IMR-90 (cell line): ENCODE measurements around the gene DBP. TPM values are rescaled to one million over a fixed set of nuclear protein-coding genes. Genes with fewer than 3 reads are reported as not detected.

Experiments used
- ATAC-seq: fragments of 200-7000 bp; cut with Tn5 transposase; 2 replicates; pipeline ENCODE4 v1.9.1; 2020; ENCODE audit warnings: low read depth, mild to moderate bottlenecking, moderate library complexity
- BruUV-seq: library from RNA; stranded (reverse); fragments of 400-500 nt; replicated peaks from 2 replicates; lab custom pipeline; 2021; lab: Mats Ljungman, UMichigan
- CTCF ChIA-PET: fragments of 300-600 bp; formaldehyde crosslinking; extraction: SDS; loops from one replicate; lab custom pipeline; 2021; ENCODE audit warnings: antibody characterized with exemption; lab: Yijun Ruan, JAX
- POLR2A ChIA-PET: fragments of 300-600 bp; sonication (Branson Sonifier 250); formaldehyde crosslinking; loops from one replicate; lab custom pipeline; 2022; ENCODE audit warnings: antibody characterized with exemption; ENCODE audit not compliant: unreplicated experiment; lab: Charles Lee
- DNase-seq: peaks from one replicate; pipeline ENCODE4 v3.0.0; 2013
- H2AFZ ChIP-seq: replicated peaks from 2 replicates; pipeline ENCODE3; 2013; ENCODE audit warnings: low read length, mild to moderate bottlenecking; ENCODE audit not compliant: poor library complexity
- H2AK5ac ChIP-seq: 2 replicates; pipeline ENCODE4 v1.6.1; 2013; ENCODE audit warnings: low read depth, low read length, inconsistent platforms
- H2AK9ac ChIP-seq: replicated peaks from 2 replicates; pipeline ENCODE3; 2013; ENCODE audit warnings: mild to moderate bottlenecking, low read depth, low read length, moderate library complexity; ENCODE audit not compliant: poor library complexity
- H2BK120ac ChIP-seq: 2 replicates; pipeline ENCODE4 v1.6.1; 2013; ENCODE audit warnings: low read depth, low read length, inconsistent platforms
- H2BK15ac ChIP-seq: 3 replicates; pipeline ENCODE4 v1.6.1; 2013; ENCODE audit warnings: low read depth, low read length, inconsistent platforms
- H2BK20ac ChIP-seq: 2 replicates; pipeline ENCODE4 v1.6.1; 2013; ENCODE audit warnings: low read depth, mild to moderate bottlenecking, inconsistent platforms, low read length, moderate library complexity
- H2BK5ac ChIP-seq: 2 replicates; pipeline ENCODE4 v1.6.1; 2013; ENCODE audit warnings: mild to moderate bottlenecking, low read depth, low read length, inconsistent platforms; ENCODE audit not compliant: poor library complexity, severe bottlenecking
- H3K14ac ChIP-seq: replicated peaks from 2 replicates; pipeline ENCODE4 v1.6.1; 2013; ENCODE audit warnings: low read depth, low read length, inconsistent platforms
- H3K18ac ChIP-seq: 2 replicates; pipeline ENCODE4 v1.6.1; 2013; ENCODE audit warnings: low read depth, low read length, control low read depth
- H3K23ac ChIP-seq: 2 replicates; pipeline ENCODE4 v1.6.1; 2013; ENCODE audit warnings: low read depth, low read length, inconsistent platforms
- H3K27ac ChIP-seq: 2 replicates; pipeline ENCODE4 v1.5.1; 2013; ENCODE audit warnings: mild to moderate bottlenecking, control low read depth, low read length; ENCODE audit not compliant: insufficient read depth
- H3K27me3 ChIP-seq: 2 replicates; pipeline ENCODE4 v1.6.1; 2013; ENCODE audit warnings: low read length; ENCODE audit not compliant: control insufficient read depth, insufficient read depth
- H3K36me3 ChIP-seq: 2 replicates; pipeline ENCODE4 v1.6.1; 2013; ENCODE audit warnings: low read length, mixed read lengths; ENCODE audit not compliant: control insufficient read depth, insufficient read depth
- H3K4ac ChIP-seq: 2 replicates; pipeline ENCODE4 v1.6.1; 2013; ENCODE audit warnings: low read depth, low read length, inconsistent platforms
- H3K4me1 ChIP-seq: 2 replicates; pipeline ENCODE4 v1.6.1; 2013; ENCODE audit warnings: low read length, mixed read lengths; ENCODE audit not compliant: control insufficient read depth, insufficient read depth
- H3K4me2 ChIP-seq: 2 replicates; pipeline ENCODE4 v1.6.1; 2013; ENCODE audit warnings: low read depth, mild to moderate bottlenecking, control low read depth, low read length, moderate library complexity
- H3K4me3 ChIP-seq: 2 replicates; pipeline ENCODE4 v1.5.1; 2013; ENCODE audit warnings: low read depth, mild to moderate bottlenecking, control low read depth, low read length, moderate library complexity; ENCODE audit not compliant: insufficient read depth
- H3K56ac ChIP-seq: 2 replicates; pipeline ENCODE4 v1.6.1; 2013; ENCODE audit warnings: low read length, inconsistent platforms; ENCODE audit not compliant: insufficient read depth; ENCODE audit errors: extremely low read depth
- H3K79me1 ChIP-seq, 2 experiments: 2 replicates each; pipeline ENCODE4 v1.6.1; 2013; ENCODE audit warnings: low read length in 2 of 2, inconsistent platforms in 1 of 2, low read depth in 1 of 2
- H3K9ac ChIP-seq: 2 replicates; pipeline ENCODE4 v1.6.1; 2013; ENCODE audit warnings: low read depth, low read length, control low read depth
- H3K9me1 ChIP-seq: 2 replicates; pipeline ENCODE4 v1.6.1; 2013; ENCODE audit warnings: low read length, inconsistent platforms; ENCODE audit not compliant: insufficient read depth
- H3K9me3 ChIP-seq: 2 replicates; pipeline ENCODE4 v1.6.1; 2013; ENCODE audit warnings: low read length; ENCODE audit not compliant: control insufficient read depth, insufficient read depth
- H4K20me1 ChIP-seq: 2 replicates; pipeline ENCODE4 v1.6.1; 2013; ENCODE audit warnings: low read length, inconsistent platforms; ENCODE audit not compliant: insufficient read depth
- H4K5ac ChIP-seq: 2 replicates; pipeline ENCODE4 v1.6.1; 2013; ENCODE audit warnings: mild to moderate bottlenecking, low read depth, low read length, control low read depth
- H4K8ac ChIP-seq, 2 experiments: 2 replicates each; pipeline ENCODE4 v1.6.1; 2013; ENCODE audit warnings: low read depth in 2 of 2, low read length in 2 of 2, control low read depth in 1 of 2, inconsistent platforms in 1 of 2
- H4K91ac ChIP-seq: 2 replicates; pipeline ENCODE4 v1.6.1; 2013; ENCODE audit warnings: low read depth, low read length, inconsistent platforms; ENCODE audit not compliant: insufficient read depth
- BHLHE40 ChIP-seq: fragments of 150-350 bp; IDR thresholded peaks from 2 replicates; pipeline ENCODE4 v1.6.1; 2016; ENCODE audit warnings: mild to moderate bottlenecking, low read depth, low read length
- CHD1 ChIP-seq: IDR thresholded peaks from 2 replicates; pipeline ENCODE4 v1.6.1; 2012; ENCODE audit warnings: low read depth, low read length, improper control_type of control experiment
- FOS ChIP-seq: fragments of 150-350 bp; IDR thresholded peaks from 2 replicates; pipeline ENCODE4 v1.6.1; 2016; ENCODE audit warnings: low read depth, low read length
- MAZ ChIP-seq: IDR thresholded peaks from 2 replicates; pipeline ENCODE4 v1.6.1; 2012; ENCODE audit warnings: low read depth, mild to moderate bottlenecking, low read length, improper control_type of control experiment, moderate library complexity, borderline replicate concordance
- NFE2L2 ChIP-seq: fragments of 150-350 bp; IDR thresholded peaks from 2 replicates; pipeline ENCODE4 v1.6.1; 2016; ENCODE audit warnings: low read depth, mild to moderate bottlenecking, low read length
- POLR2A ChIP-seq: IDR thresholded peaks from 2 replicates; pipeline ENCODE4 v1.6.1; 2012; ENCODE audit warnings: mild to moderate bottlenecking, low read depth, low read length
- RAD21 ChIP-seq: IDR thresholded peaks from 2 replicates; pipeline ENCODE4 v1.6.1; 2012; ENCODE audit warnings: low read length, improper control_type of control experiment
- RCOR1 ChIP-seq: IDR thresholded peaks from 2 replicates; pipeline ENCODE4 v1.6.1; 2012; ENCODE audit warnings: mild to moderate bottlenecking, low read length, improper control_type of control experiment; ENCODE audit not compliant: insufficient replicate concordance
- RFX5 ChIP-seq: IDR thresholded peaks from 2 replicates; pipeline ENCODE4 v1.8.0; 2012; ENCODE audit warnings: low read depth, mild to moderate bottlenecking, low read length, moderate library complexity
- SMC3 ChIP-seq: fragments of 150-350 bp; IDR thresholded peaks from 2 replicates; pipeline ENCODE4 v1.6.1; 2016; ENCODE audit warnings: low read depth, mild to moderate bottlenecking, antibody characterized with exemption, low read length, moderate library complexity
- WGBS, 2 experiments: methylation state at CpG; one replicate each; pipeline versions ENCODE4 v1.1.5 to v1.1.7; 2013; ENCODE audit warnings: missing lambda C conversion rate in 2 of 2; ENCODE audit not compliant: insufficient read length in 1 of 2; ENCODE audit errors: extremely low coverage in 2 of 2; 5-methylcytosine and 5-hydroxymethylcytosine counted together
- dilution Hi-C: fragments of 300-500 bp; cut with HindIII; formaldehyde crosslinking; loops from one replicate; pipeline ENCODE4 v1.14.3; 2018; ENCODE audit warnings: low sequenced_read_pairs; ENCODE audit not compliant: unreplicated experiment
- in situ Hi-C: fragments of 300-500 bp; cut with MboI; formaldehyde crosslinking; loops from 3 replicates; pipeline ENCODE4 v1.14.3; 2019; ENCODE audit warnings: low sequenced_read_pairs, inconsistent platforms, mixed read lengths
- intact Hi-C: fragments of 100-400 bp; cut with micrococcal nuclease; formaldehyde crosslinking; loops from 2 replicates; pipeline ENCODE4 v1.10.0; 2022
- polyA plus RNA-seq, 3 experiments: library from polyadenylated mRNA; depleted of rRNA; stranded (reverse); fragments of >200 nt; gene quantifications; 2 replicates each; pipeline ENCODE4 v1.2.3, GENCODE V29; 2012; ENCODE audit warnings: low replicate concordance in 1 of 3
- total RNA-seq: library from RNA; depleted of rRNA; stranded (reverse); fragments of >200 nt; gene quantifications from 2 replicates; pipeline ENCODE4 v1.2.3, GENCODE V29; 2012
- TF ChIP-seq, protein P1 (sequence below): conservative IDR thresholded peaks from 2 replicates; pipeline ENCODE4 v1.5.1; 2012; ENCODE audit warnings: mild to moderate bottlenecking, low read depth, low read length, improper control_type of control experiment
- TF ChIP-seq, protein P2 (sequence below): fragments of 150-350 bp; IDR thresholded peaks from 2 replicates; pipeline ENCODE4 v1.6.1; 2017; ENCODE audit warnings: mild to moderate bottlenecking, antibody characterized with exemption, low read length, low read depth

DBP gene
- total and polyA plus RNA-seq, 2 of the 4 experiments (the other 2 are of a cell fraction) = 3.0 to 3.6 TPM

DNA sequence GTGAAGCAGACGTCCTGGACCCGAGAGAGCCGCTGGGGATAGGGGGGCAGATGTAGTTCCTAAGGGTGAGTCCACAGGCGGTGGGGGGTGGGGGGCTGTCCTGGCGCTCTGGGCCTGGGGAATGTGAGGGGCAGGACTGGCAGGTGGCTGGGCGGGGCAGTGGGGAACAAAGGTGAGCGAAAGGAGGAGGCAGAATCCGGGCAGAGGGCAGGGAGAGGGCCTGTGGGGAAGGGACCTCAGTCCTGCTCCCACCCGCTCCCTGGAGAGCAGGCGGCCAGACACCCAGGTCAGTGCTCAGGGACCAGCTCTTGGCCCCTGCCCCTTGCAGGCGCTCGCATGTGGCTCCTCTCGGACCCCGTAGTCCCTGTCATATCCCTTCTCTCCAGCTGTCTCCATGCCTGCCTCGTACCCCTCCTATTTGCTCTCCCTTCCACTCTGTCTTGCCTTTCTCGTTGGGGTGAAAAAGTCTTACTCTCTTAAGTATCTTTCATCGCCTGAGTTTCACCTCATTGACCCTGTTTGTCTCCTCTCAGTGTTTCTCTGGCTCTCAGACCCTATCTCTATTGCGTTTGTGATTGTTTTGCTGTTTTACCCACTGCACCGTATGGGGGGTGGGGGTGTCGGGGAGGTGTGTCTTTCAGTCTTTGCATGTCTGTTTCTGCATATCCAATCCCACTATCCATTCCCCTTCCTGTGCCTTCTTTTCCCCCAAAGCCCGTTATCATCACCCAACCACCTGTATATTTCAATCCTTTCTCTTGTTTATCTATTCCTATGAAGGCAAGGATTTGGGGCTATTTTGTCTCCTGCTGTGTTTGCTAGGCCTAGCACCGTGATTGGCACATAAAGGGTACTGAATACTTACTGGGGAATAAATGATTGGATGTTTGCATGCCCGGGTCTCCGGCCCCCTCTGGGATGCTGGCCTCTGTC, 12.1 kb downstream of the DBP start:
- Histone ChIP-seq H4K8ac (no peak overlapping the region), H3K18ac (no peak overlapping the region), H3K4me2 (peak overlapping the region; percentile 40; the same call in 1 of the 2 replicates), H3K23ac (no peak overlapping the region), H2AFZ (no peak overlapping the region), H4K20me1 (no peaks in the 10 kb centered on the region), H2BK5ac (no peak overlapping the region), H3K4me1 (peaks cover 7% of the 10 kb centered on the region), H2BK15ac (no peak overlapping the region), H2BK120ac (no peak overlapping the region), H4K5ac (no peak overlapping the region), H3K9me3 (no peaks in the 10 kb centered on the region), H2AK9ac (peak overlapping the region; percentile 94), H3K27ac (peak overlapping the region; percentile 54; the same call in 1 of the 2 replicates), H3K4me3 (peak overlapping the region; percentile 49; the same call in 1 of the 2 replicates), H4K91ac (no peak overlapping the region), H3K14ac (no peak overlapping the region), H2AK5ac (no peak overlapping the region), H3K36me3 (peaks cover 6% of the 10 kb centered on the region; the same call in 1 of the 2 replicates), H3K27me3 (no peaks in the 10 kb centered on the region), H3K79me1 (peaks cover 8 to 29% of the 10 kb centered on the region in 2 experiments), H3K9ac (peak overlapping the region; percentile 51; the same call in 1 of the 2 replicates), H3K56ac (no peak overlapping the region), H3K4ac (peak overlapping the region; percentile 34; the same call in 1 of the 2 replicates), H3K9me1 (peaks cover 3% of the 10 kb centered on the region), H2BK20ac (no peak overlapping the region)
- ATAC-seq (no peak), DNase-seq (no peak)
- WGBS, 2 experiments = 48% methylated on average over 12 of the region's 24 CpGs; no CpG with 5 or more reads in 1 of the 2 experiments
- intact Hi-C loops (no loop called here), in situ Hi-C loops (no loop called here), dilution Hi-C loops (no loop called here)
- BruUV-seq = no TSS peak
- ChIA-PET POLR2A (no interaction called here), CTCF (no interaction called here)
- no peak for TF ChIP-seq BHLHE40
- no peak for TF ChIP-seq POLR2A
- TF ChIP-seq RAD21 = no peak
- TF ChIP-seq MAZ = no peak
- TF ChIP-seq, protein P1, sequence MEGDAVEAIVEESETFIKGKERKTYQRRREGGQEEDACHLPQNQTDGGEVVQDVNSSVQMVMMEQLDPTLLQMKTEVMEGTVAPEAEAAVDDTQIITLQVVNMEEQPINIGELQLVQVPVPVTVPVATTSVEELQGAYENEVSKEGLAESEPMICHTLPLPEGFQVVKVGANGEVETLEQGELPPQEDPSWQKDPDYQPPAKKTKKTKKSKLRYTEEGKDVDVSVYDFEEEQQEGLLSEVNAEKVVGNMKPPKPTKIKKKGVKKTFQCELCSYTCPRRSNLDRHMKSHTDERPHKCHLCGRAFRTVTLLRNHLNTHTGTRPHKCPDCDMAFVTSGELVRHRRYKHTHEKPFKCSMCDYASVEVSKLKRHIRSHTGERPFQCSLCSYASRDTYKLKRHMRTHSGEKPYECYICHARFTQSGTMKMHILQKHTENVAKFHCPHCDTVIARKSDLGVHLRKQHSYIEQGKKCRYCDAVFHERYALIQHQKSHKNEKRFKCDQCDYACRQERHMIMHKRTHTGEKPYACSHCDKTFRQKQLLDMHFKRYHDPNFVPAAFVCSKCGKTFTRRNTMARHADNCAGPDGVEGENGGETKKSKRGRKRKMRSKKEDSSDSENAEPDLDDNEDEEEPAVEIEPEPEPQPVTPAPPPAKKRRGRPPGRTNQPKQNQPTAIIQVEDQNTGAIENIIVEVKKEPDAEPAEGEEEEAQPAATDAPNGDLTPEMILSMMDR = no peak
- no peak for TF ChIP-seq CHD1
- TF ChIP-seq, protein P2, sequence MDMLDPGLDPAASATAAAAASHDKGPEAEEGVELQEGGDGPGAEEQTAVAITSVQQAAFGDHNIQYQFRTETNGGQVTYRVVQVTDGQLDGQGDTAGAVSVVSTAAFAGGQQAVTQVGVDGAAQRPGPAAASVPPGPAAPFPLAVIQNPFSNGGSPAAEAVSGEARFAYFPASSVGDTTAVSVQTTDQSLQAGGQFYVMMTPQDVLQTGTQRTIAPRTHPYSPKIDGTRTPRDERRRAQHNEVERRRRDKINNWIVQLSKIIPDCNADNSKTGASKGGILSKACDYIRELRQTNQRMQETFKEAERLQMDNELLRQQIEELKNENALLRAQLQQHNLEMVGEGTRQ = no peak
- no peak for TF ChIP-seq NFE2L2
- TF ChIP-seq SMC3 = no peak
- TF ChIP-seq RCOR1 = no peak
- no peak for TF ChIP-seq RFX5
- TF ChIP-seq FOS = no peak
